ENCODE measurements around the gene NACC2. TPM values are rescaled to one million over a fixed set of nuclear protein-coding genes. Genes with fewer than 3 reads are reported as not detected.
A peak's percentile ranks its signal among the peaks of the same experiment; 100 is the strongest.

The NACC2 gene
- total RNA-seq, 4 donors from 2014 or later: 93.8 to 192 (median 142) TPM

DNA sequence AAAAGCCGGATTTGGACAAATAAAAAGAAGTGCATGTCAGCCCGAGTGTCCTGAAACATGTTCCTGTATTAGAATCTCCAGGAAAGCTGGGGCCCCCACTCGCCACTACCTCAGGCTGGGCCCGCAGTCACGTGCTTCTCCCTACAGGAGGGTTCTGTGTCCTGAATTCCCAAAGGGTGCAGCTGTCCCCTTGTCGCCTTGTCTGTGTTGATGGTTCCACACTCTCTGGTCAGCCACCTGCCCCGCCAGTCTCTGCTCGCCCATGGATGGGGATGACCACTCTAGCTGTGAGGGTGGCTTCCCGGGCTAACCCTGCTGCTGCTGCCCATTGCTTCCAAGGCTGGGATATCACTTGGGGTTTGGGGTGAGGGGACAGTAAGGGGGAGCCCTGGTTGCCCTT lies 26.7 kb upstream of the NACC2 start:
- no peaks in the 10 kb centered on the region for H3K9me3 ChIP-seq
- intact Hi-C loops (cut with DNase I): loop anchor here (5.0 kb wide), 3 partner anchors 34 to 254 kb away; no protein-coding TSS in a partner anchor
- H3K36me3 ChIP-seq: peaks cover 0 to 3% (median 0%) of the 10 kb centered on the region in 4 donors
- WGBS: 89% methylated on average over 9 of the region's 9 CpGs
- H3K27me3 ChIP-seq: peaks cover 0 to 28% (median 0%) of the 10 kb centered on the region in 4 donors
- H3K4me1 ChIP-seq: peaks cover 31 to 42% (median 36%) of the 10 kb centered on the region in 4 donors
- no peak overlapping the region for H3K27ac ChIP-seq (replicated peaks in 1 of 4)
- TF ChIP-seq, protein P1, sequence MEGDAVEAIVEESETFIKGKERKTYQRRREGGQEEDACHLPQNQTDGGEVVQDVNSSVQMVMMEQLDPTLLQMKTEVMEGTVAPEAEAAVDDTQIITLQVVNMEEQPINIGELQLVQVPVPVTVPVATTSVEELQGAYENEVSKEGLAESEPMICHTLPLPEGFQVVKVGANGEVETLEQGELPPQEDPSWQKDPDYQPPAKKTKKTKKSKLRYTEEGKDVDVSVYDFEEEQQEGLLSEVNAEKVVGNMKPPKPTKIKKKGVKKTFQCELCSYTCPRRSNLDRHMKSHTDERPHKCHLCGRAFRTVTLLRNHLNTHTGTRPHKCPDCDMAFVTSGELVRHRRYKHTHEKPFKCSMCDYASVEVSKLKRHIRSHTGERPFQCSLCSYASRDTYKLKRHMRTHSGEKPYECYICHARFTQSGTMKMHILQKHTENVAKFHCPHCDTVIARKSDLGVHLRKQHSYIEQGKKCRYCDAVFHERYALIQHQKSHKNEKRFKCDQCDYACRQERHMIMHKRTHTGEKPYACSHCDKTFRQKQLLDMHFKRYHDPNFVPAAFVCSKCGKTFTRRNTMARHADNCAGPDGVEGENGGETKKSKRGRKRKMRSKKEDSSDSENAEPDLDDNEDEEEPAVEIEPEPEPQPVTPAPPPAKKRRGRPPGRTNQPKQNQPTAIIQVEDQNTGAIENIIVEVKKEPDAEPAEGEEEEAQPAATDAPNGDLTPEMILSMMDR (IDR thresholded peaks at IDR 0.05): no peak
- no peak for TF ChIP-seq POLR2A (IDR thresholded peaks at IDR 0.05; ENCODE audit: low read depth)
- no peak for TF ChIP-seq POLR2AphosphoS5 (IDR thresholded peaks at IDR 0.05)
- TF ChIP-seq EP300 (IDR thresholded peaks at IDR 0.05): no peak
- DNase-seq (ENCODE audit: extremely low spot score): no peak
- no peak overlapping the region for H3K4me3 ChIP-seq

DNA sequence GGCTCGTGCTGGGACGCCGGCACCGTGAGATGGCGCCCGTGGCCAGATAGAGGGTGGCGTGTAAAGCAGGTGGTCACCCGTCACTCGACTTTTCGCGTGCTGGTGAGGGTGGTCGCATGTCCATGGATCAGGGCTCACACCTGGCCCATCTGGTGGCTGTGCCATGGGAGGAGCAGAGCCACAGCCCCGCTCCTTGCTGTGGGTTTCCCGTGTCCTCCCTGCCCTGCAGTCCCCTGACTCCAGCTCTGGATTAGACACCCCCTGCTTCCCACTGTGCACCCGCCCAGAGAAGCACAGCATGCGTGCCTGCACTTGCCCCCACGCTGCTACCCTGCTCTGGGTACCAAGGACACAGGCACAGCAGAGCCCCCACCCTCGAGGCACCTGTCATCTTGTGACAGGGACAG lies 25.4 kb upstream of the NACC2 start:
- intact Hi-C loops (cut with DNase I): loop anchor here (5.0 kb wide), 3 partner anchors 33 to 253 kb away; no protein-coding TSS in a partner anchor
- Histone ChIP-seq H3K9me3 (no peaks in the 10 kb centered on the region), H3K36me3 (peaks cover 12 to 17% (median 12%) of the 10 kb centered on the region in 4 donors), H3K4me1 (peaks cover 31 to 55% (median 46%) of the 10 kb centered on the region in 4 donors), H3K27ac (replicated peaks in 1 of 4) (peak overlapping the region; percentile 93 to 100 (median 96)), H3K4me3 (no peak overlapping the region), H3K27me3 (peaks cover 0 to 19% (median 0%) of the 10 kb centered on the region in 4 donors)
- WGBS: 81% methylated on average over 11 of the region's 18 CpGs
- DNase-seq (ENCODE audit: extremely low spot score): no peak
- TF ChIP-seq EP300 (IDR thresholded peaks at IDR 0.05) (no peak), POLR2AphosphoS5 (IDR thresholded peaks at IDR 0.05) (no peak), POLR2A (IDR thresholded peaks at IDR 0.05; ENCODE audit: low read depth) (no peak)
- TF ChIP-seq, protein P1 (IDR thresholded peaks at IDR 0.05): no peak

DNA sequence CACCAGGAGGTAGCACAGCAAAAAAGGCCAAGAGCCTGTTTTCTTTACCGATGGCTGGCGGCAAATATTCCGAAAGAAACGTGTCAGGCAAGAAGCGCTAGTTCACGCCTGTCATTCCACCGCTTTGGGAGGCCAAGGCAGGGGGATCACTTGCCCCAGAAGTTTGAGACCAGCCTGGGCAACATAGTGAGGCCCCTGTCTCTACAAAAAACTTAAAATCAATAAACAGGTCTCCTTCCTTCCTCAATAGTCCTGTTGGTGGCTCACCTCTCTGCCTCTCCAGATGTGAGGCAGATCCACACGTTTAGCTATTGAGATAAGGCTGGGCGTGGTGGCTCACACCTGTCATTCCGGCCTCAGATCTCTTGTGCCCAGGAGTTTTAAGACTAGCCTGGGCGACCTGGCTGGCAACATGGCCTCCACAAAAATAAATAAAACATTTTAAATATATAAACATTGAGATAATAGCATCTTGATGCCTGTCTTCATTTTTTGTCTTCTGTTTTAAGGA lies 24.8 kb upstream of the NACC2 start:
- DNase-seq (ENCODE audit: extremely low spot score): no peak
- Histone ChIP-seq H3K36me3 (peaks cover 16 to 22% (median 17%) of the 10 kb centered on the region in 4 donors), H3K4me1 (peaks cover 31 to 57% (median 47%) of the 10 kb centered on the region in 4 donors), H3K4me3 (peak overlapping the region; percentile 76 to 91 (median 88)), H3K27ac (replicated peaks in 1 of 4) (peak overlapping the region; percentile 93 to 100 (median 96)), H3K9me3 (no peaks in the 10 kb centered on the region), H3K27me3 (peaks cover 0 to 19% (median 0%) of the 10 kb centered on the region in 4 donors)
- WGBS: 71% methylated on average over 10 of the region's 11 CpGs
- TF ChIP-seq POLR2AphosphoS5 (IDR thresholded peaks at IDR 0.05): no peak
- TF ChIP-seq, protein P1 (IDR thresholded peaks at IDR 0.05): no peak
- no peak for TF ChIP-seq POLR2A (IDR thresholded peaks at IDR 0.05; ENCODE audit: low read depth)
- TF ChIP-seq EP300 (IDR thresholded peaks at IDR 0.05): no peak
- intact Hi-C loops (cut with DNase I): loop anchor here (5.0 to 10.0 kb wide), 4 partner anchors 33 to 253 kb away; no protein-coding TSS in a partner anchor

DNA sequence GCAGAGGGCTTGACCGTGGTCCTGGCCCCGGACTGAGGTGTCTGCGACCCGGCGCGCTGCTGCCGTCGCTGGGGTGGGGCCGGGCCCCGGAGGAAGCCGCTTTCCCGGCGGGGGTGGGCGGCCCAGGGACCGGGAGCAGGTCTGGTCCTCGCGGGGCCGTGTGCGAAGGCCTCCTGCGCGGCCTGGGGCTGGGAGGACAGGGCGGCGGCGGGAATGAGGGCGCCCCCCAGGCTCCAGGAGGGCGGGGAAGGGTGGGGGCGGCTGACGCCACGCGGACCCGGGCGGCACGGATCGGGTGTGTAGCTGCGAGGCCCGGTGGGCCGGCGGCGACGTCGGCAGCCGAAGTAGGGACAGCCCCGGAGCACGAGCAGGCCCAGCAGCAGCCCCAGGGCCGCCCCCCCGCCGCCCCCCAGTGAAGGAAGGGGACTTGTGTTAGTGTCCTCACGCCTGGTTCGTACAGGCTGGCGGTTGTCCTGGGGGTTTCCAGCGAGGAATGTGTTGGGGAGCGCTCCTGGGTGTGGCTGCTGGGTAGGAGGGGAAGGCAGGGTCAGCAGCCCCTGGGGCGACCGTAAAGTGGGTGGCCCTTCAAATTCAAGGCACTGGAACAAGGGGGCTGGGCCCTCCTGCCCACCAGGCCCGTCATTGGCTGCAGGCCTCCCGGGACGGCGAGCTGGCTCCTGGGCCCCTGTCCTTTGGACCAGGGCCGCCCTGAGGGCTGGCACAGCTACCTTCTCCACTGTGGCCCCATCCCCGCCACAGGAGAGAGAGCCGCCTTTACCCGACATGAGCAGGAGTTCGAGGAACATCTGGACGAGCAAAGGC lies 24.2 kb upstream of the NACC2 start:
- Histone ChIP-seq H3K9me3 (no peaks in the 10 kb centered on the region), H3K4me3 (peak overlapping the region; percentile 76 to 91 (median 88)), H3K27me3 (peaks cover 0 to 12% (median 0%) of the 10 kb centered on the region in 4 donors), H3K27ac (replicated peaks in 1 of 4) (peak overlapping the region; percentile 93 to 100 (median 96)), H3K4me1 (peaks cover 31 to 57% (median 47%) of the 10 kb centered on the region in 4 donors), H3K36me3 (peaks cover 16 to 28% (median 21%) of the 10 kb centered on the region in 4 donors)
- TF ChIP-seq EP300 (IDR thresholded peaks at IDR 0.05): no peak
- TF ChIP-seq POLR2A (IDR thresholded peaks at IDR 0.05; ENCODE audit: low read depth): peak; percentile 69
- TF ChIP-seq, protein P1 (IDR thresholded peaks at IDR 0.05): peak in 1 of 3 experiments; percentile 15
- intact Hi-C loops (cut with DNase I): loop anchor here (10.0 kb wide), 1 partner anchor 124 kb away; no protein-coding TSS in a partner anchor
- no peak for DNase-seq (ENCODE audit: extremely low spot score)
- 5% methylated on average over 17 of the region's 64 CpGs for WGBS

All from esophagus muscularis mucosa (tissue), 4 donors.